ENCODE results near the gene PLEKHG1. TPM values are rescaled to one million over a fixed set of nuclear protein-coding genes. Genes with fewer than 3 reads are reported as not detected.

The PLEKHG1 gene
- total and polyA plus RNA-seq, 2 experiments from 2014 or later: 0.89 to 2.5 TPM

DNA sequence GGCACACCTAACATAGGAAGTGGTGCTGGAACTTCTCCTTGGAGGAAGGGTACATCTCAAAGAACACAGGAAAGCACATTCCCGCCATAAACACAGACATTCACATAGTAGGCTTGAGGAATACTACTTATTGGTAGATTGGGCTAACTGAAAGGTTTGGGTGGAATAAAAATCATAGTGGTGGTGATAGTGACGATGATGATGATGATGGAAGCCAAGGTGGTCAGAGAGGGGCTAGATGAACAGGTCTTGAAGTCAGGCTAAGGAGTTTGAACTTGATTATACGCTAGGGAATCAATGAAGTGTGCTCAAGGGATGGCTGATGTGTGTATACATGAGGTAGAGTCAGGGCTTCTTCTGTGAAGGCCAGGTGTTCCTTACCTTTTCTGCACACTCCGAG is 12.0 kb upstream of the PLEKHG1 start:
- H2AFZ ChIP-seq: no peak overlapping the region
- H4K20me1 ChIP-seq (replicated peaks; ENCODE audit: insufficient read depth): no peaks in the 10 kb centered on the region
- H3K4me3 ChIP-seq: no peak overlapping the region
- H3K36me3 ChIP-seq (ENCODE audit: insufficient read depth): no peaks in the 10 kb centered on the region
- no peaks in the 10 kb centered on the region for H3K4me1 ChIP-seq (ENCODE audit: insufficient read depth)
- no peak overlapping the region for H3K4me3 Mint-ChIP-seq
- no peak overlapping the region for H3K27ac Mint-ChIP-seq
- no peaks in the 10 kb centered on the region for H3K36me3 Mint-ChIP-seq (ENCODE audit: low read depth)
- TF ChIP-seq CREB1 (CRISPR knock-in tag; IDR thresholded peaks at IDR 0.05; ENCODE audit: low read depth) (no peak), NANOG (IDR thresholded peaks at IDR 0.05; ENCODE audit: borderline replicate concordance) (no peak), STAT1 (IDR thresholded peaks at IDR 0.05; ENCODE audit: unreplicated experiment) (no peak), EZH2 (IDR thresholded peaks at IDR 0.05; ENCODE audit: low read depth, unreplicated experiment) (no peak), ZNF331 (CRISPR knock-in tag; IDR thresholded peaks at IDR 0.05; ENCODE audit: low read depth) (no peak), JUNB (IDR thresholded peaks at IDR 0.05; ENCODE audit: unreplicated experiment) (no peak), POLR2AphosphoS5 (IDR thresholded peaks at IDR 0.05; ENCODE audit: low read depth) (no peak), ZNF114 (CRISPR knock-in tag; IDR thresholded peaks at IDR 0.05) (no peak)
- TF ChIP-seq, protein P1, sequence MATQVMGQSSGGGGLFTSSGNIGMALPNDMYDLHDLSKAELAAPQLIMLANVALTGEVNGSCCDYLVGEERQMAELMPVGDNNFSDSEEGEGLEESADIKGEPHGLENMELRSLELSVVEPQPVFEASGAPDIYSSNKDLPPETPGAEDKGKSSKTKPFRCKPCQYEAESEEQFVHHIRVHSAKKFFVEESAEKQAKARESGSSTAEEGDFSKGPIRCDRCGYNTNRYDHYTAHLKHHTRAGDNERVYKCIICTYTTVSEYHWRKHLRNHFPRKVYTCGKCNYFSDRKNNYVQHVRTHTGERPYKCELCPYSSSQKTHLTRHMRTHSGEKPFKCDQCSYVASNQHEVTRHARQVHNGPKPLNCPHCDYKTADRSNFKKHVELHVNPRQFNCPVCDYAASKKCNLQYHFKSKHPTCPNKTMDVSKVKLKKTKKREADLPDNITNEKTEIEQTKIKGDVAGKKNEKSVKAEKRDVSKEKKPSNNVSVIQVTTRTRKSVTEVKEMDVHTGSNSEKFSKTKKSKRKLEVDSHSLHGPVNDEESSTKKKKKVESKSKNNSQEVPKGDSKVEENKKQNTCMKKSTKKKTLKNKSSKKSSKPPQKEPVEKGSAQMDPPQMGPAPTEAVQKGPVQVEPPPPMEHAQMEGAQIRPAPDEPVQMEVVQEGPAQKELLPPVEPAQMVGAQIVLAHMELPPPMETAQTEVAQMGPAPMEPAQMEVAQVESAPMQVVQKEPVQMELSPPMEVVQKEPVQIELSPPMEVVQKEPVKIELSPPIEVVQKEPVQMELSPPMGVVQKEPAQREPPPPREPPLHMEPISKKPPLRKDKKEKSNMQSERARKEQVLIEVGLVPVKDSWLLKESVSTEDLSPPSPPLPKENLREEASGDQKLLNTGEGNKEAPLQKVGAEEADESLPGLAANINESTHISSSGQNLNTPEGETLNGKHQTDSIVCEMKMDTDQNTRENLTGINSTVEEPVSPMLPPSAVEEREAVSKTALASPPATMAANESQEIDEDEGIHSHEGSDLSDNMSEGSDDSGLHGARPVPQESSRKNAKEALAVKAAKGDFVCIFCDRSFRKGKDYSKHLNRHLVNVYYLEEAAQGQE (IDR thresholded peaks at IDR 0.05; ENCODE audit: unreplicated experiment): no peak
- TF ChIP-seq, protein P2, sequence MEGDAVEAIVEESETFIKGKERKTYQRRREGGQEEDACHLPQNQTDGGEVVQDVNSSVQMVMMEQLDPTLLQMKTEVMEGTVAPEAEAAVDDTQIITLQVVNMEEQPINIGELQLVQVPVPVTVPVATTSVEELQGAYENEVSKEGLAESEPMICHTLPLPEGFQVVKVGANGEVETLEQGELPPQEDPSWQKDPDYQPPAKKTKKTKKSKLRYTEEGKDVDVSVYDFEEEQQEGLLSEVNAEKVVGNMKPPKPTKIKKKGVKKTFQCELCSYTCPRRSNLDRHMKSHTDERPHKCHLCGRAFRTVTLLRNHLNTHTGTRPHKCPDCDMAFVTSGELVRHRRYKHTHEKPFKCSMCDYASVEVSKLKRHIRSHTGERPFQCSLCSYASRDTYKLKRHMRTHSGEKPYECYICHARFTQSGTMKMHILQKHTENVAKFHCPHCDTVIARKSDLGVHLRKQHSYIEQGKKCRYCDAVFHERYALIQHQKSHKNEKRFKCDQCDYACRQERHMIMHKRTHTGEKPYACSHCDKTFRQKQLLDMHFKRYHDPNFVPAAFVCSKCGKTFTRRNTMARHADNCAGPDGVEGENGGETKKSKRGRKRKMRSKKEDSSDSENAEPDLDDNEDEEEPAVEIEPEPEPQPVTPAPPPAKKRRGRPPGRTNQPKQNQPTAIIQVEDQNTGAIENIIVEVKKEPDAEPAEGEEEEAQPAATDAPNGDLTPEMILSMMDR (conservative IDR thresholded peaks at IDR 0.05; ENCODE audit: low read depth in 2 of 2): no peak
- TF ChIP-seq, protein P3, sequence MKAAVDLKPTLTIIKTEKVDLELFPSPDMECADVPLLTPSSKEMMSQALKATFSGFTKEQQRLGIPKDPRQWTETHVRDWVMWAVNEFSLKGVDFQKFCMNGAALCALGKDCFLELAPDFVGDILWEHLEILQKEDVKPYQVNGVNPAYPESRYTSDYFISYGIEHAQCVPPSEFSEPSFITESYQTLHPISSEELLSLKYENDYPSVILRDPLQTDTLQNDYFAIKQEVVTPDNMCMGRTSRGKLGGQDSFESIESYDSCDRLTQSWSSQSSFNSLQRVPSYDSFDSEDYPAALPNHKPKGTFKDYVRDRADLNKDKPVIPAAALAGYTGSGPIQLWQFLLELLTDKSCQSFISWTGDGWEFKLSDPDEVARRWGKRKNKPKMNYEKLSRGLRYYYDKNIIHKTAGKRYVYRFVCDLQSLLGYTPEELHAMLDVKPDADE (IDR thresholded peaks at IDR 0.05): no peak
- TF ChIP-seq, protein P4, sequence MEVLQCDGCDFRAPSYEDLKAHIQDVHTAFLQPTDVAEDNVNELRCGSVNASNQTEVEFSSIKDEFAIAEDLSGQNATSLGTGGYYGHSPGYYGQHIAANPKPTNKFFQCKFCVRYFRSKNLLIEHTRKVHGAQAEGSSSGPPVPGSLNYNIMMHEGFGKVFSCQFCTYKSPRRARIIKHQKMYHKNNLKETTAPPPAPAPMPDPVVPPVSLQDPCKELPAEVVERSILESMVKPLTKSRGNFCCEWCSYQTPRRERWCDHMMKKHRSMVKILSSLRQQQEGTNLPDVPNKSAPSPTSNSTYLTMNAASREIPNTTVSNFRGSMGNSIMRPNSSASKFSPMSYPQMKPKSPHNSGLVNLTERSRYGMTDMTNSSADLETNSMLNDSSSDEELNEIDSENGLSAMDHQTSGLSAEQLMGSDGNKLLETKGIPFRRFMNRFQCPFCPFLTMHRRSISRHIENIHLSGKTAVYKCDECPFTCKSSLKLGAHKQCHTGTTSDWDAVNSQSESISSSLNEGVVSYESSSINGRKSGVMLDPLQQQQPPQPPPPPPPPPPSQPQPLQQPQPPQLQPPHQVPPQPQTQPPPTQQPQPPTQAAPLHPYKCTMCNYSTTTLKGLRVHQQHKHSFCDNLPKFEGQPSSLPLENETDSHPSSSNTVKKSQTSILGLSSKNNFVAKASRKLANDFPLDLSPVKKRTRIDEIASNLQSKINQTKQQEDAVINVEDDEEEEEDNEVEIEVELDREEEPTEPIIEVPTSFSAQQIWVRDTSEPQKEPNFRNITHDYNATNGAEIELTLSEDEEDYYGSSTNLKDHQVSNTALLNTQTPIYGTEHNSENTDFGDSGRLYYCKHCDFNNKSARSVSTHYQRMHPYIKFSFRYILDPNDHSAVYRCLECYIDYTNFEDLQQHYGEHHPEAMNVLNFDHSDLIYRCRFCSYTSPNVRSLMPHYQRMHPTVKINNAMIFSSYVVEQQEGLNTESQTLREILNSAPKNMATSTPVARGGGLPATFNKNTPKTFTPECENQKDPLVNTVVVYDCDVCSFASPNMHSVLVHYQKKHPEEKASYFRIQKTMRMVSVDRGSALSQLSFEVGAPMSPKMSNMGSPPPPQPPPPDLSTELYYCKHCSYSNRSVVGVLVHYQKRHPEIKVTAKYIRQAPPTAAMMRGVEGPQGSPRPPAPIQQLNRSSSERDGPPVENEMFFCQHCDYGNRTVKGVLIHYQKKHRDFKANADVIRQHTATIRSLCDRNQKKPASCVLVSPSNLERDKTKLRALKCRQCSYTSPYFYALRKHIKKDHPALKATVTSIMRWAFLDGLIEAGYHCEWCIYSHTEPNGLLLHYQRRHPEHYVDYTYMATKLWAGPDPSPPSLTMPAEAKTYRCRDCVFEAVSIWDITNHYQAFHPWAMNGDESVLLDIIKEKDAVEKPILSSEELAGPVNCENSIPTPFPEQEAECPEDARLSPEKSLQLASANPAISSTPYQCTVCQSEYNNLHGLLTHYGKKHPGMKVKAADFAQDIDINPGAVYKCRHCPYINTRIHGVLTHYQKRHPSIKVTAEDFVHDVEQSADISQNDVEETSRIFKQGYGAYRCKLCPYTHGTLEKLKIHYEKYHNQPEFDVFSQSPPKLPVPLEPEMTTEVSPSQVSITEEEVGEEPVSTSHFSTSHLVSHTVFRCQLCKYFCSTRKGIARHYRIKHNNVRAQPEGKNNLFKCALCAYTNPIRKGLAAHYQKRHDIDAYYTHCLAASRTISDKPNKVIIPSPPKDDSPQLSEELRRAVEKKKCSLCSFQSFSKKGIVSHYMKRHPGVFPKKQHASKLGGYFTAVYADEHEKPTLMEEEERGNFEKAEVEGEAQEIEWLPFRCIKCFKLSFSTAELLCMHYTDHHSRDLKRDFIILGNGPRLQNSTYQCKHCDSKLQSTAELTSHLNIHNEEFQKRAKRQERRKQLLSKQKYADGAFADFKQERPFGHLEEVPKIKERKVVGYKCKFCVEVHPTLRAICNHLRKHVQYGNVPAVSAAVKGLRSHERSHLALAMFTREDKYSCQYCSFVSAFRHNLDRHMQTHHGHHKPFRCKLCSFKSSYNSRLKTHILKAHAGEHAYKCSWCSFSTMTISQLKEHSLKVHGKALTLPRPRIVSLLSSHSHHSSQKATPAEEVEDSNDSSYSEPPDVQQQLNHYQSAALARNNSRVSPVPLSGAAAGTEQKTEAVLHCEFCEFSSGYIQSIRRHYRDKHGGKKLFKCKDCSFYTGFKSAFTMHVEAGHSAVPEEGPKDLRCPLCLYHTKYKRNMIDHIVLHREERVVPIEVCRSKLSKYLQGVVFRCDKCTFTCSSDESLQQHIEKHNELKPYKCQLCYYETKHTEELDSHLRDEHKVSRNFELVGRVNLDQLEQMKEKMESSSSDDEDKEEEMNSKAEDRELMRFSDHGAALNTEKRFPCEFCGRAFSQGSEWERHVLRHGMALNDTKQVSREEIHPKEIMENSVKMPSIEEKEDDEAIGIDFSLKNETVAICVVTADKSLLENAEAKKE (CRISPR knock-in tag; IDR thresholded peaks at IDR 0.05): no peak
- H3K9me3 Mint-ChIP-seq: no peaks in the 10 kb centered on the region
- H3K79me2 ChIP-seq (replicated peaks; ENCODE audit: insufficient read depth): no peaks in the 10 kb centered on the region
- DNase-seq (ENCODE audit: low spot score): no peak
- no peak overlapping the region for H3K27ac ChIP-seq (ENCODE audit: low read depth)
- no peaks in the 10 kb centered on the region for H3F3A ChIP-seq (replicated peaks; ENCODE audit: low read depth)
- no peaks in the 10 kb centered on the region for H3K9me2 ChIP-seq (ENCODE audit: insufficient read depth)
- H3K27me3 ChIP-seq (ENCODE audit: insufficient read depth): no peaks in the 10 kb centered on the region
- peaks cover 6% of the 10 kb centered on the region; the same call in 2 of the 3 replicates for H3K4me1 Mint-ChIP-seq
- H3K27me3 Mint-ChIP-seq (ENCODE audit: insufficient read depth, low read depth, poor library complexity): no peaks in the 10 kb centered on the region
- no peak overlapping the region for H3K4me2 ChIP-seq
- ATAC-seq: no peak
